Activated CD4-positive, alpha-beta T cell treated with anti-CD3 and anti-CD28 coated beads for 1 hour (primary cell): Measurements from ENCODE around the gene KMT2A.
"Not testable (repeated sequence)": the region's sequence is repeated elsewhere in the genome, so short reads cannot be mapped to it uniquely, and the experiment has no call there.

ENCODE experiments used
- DNase-seq: peaks from one replicate; pipeline ENCODE4 v3.0.0-alpha.2; 2020

KMT2A gene

DNA sequence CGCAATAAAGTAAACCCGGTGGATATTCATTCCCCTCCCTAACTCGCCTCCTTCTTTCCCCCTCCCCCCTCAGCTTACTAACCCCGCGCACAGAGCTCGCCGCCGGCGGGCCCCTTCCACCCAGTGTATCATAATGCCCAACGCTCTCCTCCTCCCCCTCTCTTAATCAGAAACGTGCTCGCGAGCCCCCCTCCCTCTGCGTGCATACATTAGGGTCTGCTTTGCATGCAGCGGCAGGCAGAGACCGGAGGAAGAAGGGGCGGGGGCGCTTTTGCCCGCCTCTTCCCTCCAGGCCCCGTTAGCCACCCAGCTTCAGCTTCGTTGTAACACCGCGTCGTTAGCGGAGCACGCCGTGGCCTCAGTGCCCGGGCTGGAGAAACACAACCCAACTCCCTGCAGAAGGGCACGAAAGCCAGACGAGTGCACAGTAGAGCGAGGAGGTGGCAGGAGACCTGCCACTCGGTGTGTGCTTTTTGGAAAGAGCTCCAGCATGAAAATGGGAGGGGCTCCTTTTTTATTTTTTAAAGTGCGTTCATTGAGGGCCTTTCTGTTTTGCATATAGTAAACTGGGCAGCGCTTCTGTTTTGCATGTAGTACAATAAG, 901 bp upstream of the KMT2A start:
- DNase-seq = peak; percentile 43

DNA sequence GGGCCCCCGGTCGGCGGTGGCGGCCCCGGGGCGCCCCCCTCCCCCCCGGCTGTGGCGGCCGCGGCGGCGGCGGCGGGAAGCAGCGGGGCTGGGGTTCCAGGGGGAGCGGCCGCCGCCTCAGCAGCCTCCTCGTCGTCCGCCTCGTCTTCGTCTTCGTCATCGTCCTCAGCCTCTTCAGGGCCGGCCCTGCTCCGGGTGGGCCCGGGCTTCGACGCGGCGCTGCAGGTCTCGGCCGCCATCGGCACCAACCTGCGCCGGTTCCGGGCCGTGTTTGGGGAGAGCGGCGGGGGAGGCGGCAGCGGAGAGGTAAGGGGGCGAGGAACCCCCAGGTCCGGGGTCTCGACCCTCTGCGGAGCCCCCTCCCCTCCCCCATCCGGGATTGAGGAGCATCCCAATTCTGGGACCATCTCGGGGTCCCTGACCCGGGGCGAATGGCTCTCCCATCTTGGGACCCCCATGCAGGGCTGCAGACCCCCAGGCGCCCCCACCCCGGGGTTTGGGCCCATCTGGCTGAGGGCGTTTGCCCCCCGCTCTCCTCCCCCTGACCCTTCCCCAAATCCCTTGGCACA, 431 bp downstream of the KMT2A start:
- peak; percentile 35 for DNase-seq

DNA sequence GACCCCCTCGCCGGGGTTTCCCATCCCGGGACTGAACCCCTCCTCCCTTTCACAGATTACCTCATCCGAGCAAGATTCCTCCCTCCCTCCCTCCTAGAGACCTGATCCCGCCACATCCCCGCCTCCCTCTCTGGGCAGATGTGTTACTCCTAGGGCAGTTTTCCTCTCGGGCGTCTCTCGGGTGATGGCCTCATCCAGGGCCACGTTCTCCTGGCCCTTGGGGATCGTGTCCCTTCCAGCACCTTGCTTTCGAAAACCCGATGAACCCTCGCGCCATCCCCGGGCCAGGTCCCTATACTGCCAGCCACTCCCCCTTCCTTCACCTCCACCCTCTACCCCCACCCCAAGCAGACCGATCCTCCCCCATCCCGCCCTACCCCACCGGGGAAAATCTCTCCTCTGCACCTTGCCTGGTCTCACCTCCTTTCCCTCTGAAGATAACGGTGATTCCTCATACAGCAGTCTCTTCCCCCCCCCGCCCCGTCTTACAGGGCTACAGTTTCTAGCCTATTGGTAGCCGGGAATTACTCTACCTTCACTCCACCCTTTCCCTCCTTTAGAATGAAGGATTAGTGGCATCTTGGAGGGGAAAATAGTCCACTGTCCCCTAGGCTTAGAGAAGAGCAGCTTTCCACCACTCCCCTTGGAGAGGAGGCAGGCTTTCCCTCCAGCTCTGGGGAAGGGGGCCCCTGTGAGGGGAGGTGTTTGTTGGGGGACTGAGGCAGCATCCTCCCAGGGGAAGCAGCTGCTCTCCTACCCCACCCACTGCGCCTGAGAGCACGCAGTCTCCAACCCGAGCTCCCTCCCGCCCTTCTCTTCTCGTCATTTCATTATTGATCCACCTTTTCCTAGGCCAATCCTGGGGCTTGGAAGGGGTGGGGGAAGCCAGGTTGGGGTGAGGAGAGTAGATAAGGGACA, 1.2 kb downstream of the KMT2A start:
- peak; percentile 22 for DNase-seq

DNA sequence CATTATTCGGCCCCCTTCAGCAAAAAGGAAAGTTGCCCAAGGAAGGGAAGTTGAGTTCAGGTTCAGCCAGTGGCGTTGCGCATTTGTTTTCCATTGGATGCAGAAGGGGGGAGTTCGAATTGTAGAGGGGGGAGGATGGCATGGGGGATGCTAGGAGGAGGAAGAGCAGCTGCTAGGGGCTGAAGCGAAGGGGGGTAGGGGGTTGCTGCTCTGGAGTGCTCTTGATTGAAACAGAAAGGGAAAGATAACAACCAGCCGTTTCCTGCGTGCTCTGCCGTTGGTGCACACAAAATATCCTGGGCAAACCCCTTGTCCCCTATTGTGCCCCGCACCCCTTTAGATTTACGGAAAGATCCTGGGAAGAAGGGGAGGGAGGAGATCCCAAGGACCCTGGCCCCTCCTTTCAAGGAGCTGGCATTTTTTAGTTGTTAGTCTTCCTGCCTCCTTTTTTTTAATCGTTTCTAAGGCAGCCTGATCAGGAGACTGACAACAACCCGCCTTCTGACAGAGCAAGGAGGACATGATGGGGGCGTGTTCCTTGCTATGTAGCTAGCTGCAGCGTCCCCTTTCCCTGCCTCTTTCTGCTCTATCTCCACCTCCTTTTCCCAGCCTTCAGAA, 2.1 kb downstream of the KMT2A start:
- DNase-seq = peak; percentile 22

DNA sequence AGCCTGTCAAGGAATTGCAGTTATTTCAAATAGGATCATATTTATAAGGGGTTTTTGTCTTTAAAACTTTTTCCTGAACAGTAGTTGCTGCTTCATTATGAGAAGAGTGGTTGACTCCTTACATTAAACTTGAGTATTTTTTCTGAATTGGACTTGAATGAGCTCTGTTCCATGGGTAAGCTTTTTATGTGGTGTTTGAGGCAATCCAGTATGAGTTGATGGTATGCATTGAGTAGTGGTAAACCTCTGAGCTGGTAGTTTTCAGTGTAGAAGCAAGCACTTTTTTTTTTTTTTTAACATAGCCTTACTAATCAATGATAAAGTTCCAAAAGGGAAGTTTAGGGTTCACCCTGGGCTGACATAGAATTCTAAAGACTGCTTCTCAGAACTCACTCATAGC, 3.4 kb downstream of the KMT2A start:
- DNase-seq = no peak

DNA sequence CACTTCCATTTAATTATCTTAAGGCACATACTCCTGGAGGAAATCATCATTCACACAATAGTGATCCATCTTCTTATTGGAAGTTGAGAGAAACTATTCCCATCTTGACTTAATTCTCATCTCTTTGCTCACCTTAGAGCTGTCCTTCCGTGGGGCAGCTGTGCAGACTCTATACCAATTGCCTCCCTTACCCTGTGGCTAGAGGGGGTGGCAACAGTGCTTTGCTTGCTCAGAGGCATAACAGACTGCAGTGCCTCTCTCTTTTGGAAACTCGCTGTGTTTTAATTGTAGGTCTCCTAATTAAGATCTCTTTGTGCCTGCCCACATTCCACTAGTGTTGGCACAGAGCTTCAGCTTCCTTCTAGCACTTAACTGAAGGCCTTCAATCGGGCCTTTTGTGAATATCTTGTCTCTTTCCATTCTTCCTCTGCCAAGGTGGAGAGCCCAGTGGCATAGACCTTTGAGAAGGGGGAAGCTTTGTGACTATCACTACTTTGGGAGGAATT, 5.5 kb downstream of the KMT2A start:
- no peak for DNase-seq

DNA sequence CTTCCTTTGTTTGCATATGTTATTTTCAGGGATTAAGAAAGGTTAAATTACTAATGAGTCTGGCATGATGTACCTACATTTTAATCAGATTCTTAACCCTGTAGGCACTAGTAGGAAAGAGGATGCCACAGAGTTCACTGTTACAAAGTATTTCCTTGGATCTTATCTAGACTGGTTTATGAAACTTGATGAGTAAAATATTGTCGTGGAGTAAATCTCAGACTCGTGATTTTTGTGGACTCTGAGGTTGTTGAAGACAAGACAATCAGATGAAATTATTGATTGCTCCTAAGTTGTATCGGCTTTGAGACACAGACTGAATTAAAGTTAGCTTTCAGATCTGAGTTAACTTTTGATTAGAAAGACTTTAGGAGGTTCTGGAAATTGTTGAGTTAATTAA, 6.0 kb downstream of the KMT2A start:
- no peak for DNase-seq

DNA sequence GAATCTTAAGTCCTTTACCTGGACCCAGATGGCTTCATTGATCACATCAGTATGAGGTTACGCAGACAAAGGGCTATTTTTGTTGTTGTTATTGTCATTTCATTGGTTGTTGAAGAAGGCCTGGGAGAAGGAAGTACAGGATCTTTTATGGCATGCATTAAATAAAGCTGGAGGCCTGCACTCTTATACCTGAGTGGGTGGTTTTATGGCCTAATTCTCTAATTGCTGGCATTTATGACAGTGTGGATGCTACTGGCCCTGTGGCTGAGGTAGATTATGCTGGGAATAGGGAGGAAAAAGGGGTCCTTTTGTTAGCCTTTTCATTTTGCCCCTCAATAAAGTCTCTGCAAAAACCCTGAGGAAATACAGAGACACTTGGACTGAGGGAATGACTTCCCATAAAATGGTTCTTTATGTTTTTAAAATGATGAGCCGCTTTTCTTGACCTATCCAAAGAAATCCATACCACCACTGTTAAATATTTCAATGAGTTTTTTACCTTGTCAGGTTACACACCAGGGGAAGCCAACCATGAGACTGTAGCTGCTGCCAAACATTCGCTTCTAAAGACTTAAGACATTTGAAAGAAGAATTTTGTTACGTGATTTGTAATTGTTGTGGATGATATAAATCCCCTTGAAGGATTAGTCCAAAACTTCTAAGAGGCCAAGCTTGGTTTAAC, 6.8 kb downstream of the KMT2A start:
- DNase-seq = no peak

DNA sequence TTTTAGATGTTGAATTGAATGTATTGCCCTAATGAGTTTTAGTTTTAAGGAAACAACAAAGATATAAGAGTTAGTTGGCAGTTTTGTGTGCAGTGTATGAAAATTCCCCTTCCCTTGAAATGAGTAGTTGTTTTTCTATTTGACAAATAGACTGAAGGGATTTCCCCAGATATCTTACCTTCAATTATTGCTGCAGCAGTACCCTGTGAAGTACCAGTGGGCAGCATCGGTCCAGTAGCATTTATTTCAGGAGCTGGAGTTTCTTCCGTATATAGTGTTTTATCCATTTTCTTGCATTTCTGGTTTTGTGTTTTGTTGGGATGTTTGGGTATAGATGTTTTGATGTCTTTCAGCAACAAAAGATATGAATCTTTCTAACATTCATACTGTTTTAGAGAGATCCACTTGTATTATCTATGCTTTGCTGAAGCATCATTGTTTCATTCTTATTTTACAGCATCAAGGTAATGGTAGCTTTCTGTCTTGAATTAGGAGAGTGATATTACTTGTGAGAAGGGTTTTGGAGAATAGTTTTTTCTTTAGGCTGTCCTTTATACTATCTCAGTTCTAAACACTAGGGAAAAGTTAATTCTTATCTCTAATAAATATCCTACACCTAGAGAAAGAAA, 7.4 kb downstream of the KMT2A start:
- no peak for DNase-seq

DNA sequence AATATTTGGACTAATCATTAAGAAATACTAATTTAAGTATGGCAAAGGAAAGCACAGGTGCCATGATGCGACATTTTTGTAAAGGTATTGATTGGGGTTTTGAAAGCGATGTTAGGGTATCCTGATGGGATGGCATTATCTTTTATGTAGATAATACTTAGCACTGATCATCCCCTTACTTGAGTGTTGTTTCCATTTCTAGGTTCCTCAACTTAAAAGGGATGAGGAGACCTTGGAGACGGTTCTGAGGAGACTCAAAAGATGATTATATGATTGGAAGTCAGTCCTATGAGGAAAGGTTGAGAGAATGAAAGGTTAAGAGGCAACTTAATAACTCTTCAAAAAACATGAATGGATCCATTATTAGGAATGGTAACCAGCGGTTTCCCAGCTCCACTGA, 11.1 kb downstream of the KMT2A start:
- DNase-seq = no peak

DNA sequence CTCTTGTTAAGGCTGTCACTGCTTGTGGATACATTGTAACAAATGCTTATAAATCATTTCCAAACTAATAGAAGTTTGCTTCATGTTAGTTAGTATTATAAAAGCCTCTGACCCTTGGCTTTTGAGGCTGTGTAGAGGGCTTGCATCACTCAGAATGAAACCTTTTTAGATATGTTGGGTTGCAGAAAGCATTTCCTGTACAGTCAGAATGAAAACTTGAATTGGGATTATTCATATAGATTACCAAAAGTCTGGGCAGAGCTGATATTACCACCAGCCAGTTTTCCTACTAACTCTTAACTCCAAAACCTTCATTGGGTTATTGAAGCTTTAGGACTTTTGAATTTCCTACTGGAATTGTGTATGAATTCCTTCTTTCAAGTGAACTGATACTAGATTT, 12.0 kb downstream of the KMT2A start:
- no peak for DNase-seq

DNA sequence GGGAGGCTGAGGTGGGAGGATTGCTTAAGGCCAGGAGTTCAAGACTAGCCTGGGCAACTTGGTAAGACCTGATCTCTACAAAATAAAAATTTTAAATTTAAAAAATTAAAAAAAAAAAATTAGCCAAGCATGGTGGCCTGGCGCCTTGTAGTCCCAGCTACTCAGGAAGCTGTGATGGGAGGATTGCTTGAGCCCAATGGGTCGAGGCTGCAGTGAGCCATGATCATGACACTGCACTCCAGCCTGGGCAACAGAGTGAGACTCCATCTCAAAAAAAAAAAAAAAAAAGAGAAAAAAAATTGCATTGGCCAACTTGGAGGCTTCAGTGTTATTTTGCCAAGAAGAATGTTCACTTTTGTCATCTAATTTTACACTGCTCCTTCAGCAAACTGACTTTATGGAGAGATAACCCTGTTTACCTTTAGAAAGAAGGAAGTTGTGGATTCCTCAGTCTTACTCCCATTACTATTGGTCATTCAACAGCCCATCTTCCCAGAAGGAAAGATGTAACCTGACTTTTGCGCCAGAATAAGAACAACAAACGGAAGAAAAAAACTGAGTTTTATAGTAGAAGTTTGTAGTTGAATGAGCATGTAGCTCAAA, 13.1 kb downstream of the KMT2A start:
- DNase-seq = no peak

DNA sequence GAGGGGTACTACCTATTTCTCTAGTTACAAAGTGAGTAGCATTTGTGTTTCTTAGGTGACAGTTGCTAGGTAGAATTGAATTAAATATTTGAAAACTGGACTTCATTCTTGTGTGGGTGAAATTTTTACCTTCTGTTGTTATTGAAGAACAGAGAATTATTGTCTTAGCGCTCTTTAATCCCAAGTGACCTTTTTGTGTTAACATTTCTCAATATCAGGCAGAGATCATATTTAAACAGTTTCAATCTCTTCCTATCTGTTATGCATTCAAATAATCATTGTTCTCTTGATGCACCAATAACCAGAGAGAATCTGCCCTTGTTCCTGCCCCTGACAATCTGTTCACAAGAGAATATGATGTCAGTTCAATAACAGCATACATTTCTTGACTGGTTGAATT, 14.2 kb downstream of the KMT2A start:
- no peak for DNase-seq

DNA sequence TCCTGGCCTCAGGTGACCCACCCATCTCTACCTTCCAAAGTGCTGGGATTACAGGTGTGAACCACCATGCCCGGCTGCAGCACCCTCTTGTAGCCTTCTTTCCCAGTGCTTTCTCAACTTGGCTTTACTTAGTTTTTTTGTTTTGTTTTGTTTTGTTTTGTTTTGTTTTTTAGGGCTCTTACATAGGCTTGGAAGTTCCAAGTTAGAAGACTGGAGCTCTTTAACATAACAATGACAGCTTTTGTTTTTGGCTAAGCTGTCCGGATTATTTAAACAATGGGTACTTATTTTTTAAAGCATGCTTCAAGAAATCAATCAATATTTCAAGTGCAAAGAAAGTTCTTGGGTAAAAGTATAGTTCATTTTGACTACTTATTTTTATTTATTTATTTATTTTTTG, 25.9 kb downstream of the KMT2A start:
- no peak for DNase-seq

DNA sequence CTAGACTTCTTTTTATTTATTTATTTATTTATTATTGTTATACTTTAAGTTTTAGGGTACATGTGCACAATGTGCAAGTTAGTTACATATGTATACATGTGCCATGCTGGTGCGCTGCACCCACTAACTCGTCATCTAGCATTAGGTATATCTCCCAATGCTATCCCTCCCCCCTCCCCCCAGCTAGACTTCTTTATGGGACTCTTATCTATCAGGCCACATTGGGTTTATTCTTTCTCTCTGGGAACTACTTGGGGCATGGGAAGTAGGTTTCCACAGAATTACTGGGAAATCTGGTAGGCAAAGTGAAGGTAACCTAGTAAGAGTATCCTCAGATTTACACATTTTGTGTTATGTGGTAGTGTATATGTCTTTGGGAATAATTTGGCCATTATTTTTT, 32.7 kb downstream of the KMT2A start:
- DNase-seq = not testable (repeated sequence)

DNA sequence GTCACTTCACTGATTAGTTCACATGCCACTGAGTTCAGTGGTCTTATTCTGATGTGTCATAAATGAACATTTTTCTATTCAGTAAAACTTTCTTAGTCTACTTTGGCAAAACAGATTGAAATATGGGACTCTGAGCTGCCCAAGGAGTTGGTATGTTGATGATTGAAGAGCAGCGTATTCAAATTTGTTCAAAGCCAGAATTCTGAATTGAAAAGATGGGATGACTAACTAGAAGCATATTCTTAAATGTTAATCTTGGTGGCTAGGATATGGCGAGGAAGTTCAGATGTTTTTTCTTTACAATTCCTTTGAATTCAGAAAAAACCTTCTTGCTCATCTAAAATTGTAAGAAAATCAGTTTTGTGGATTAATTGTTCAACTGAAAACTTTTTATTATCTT, 34.7 kb downstream of the KMT2A start:
- DNase-seq = no peak

DNA sequence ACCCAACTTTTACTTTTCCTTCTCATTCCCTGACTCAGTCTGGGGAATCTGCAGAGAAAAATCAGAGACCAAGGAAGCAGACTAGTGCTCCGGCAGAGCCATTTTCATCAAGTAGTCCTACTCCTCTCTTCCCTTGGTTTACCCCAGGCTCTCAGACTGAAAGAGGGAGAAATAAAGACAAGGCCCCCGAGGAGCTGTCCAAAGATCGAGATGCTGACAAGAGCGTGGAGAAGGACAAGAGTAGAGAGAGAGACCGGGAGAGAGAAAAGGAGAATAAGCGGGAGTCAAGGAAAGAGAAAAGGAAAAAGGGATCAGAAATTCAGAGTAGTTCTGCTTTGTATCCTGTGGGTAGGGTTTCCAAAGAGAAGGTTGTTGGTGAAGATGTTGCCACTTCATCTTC, 37.2 kb downstream of the KMT2A start:
- DNase-seq = no peak

DNA sequence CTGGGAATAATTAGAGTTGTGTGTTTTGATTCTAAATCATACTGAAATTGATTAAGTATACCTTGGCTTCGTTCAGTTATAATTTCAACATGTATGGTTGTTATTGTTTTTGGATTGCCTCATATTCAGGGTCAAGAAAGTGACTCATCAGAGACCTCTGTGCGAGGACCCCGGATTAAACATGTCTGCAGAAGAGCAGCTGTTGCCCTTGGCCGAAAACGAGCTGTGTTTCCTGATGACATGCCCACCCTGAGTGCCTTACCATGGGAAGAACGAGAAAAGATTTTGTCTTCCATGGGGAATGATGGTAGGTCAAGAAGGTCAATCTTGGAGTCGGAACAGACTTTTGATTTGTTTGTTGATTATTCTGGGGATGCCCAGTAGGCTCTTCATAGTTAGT, 40.4 kb downstream of the KMT2A start:
- no peak for DNase-seq

DNA sequence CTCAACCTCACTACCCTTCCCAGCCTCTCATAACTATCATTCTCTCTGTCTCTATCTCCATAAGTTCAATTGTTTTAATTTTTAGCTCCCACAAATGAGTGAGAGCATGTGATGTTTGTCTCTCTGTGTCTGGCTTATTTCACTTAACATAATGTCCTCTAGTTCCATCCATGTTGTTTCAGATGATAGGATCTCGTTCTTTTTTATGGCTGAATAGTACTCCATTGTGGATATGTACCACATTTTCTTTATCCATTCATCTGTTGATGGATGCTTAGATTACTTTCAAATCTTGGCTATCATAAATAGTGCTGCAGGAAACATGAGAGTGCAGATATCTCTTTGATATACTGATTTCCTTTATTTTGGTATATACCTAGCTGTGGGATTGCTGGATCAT, 44.9 kb downstream of the KMT2A start:
- not testable (repeated sequence) for DNase-seq

DNA sequence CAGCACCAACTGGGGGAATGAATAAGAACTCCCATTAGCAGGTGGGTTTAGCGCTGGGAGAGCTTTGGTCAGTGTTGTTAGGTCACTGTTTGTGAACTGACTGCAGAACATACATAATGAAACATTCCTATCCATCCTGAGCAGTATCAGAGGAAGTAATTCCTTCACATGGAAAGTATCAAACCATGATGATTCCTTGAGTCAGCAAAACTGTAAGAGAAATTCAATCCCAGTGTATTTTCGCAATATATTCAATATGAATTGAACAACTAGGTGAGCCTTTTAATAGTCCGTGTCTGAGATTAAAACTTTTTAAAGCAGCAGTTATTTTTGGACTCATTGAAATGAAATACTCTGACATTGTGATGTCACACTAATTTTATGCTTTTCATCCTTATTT, 48.1 kb downstream of the KMT2A start:
- DNase-seq = no peak

DNA sequence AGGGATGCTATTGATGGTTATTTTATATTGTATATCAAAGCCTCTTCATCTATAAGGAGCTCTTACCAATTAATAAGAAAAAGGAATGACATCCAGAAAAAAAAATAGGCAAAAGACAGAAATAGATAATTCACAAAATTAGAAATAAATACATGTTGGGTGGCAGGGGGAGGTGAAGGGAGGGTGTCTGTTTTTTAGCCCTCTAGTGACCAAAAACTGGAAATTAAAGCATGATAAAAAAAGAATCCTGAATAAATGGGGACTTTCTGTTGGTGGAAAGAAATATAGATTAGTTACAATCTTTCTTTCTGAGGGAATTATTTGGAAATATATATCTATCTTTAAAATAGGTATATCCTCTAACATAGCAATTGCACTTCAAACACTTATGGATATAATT, 49.0 kb downstream of the KMT2A start:
- no peak for DNase-seq

DNA sequence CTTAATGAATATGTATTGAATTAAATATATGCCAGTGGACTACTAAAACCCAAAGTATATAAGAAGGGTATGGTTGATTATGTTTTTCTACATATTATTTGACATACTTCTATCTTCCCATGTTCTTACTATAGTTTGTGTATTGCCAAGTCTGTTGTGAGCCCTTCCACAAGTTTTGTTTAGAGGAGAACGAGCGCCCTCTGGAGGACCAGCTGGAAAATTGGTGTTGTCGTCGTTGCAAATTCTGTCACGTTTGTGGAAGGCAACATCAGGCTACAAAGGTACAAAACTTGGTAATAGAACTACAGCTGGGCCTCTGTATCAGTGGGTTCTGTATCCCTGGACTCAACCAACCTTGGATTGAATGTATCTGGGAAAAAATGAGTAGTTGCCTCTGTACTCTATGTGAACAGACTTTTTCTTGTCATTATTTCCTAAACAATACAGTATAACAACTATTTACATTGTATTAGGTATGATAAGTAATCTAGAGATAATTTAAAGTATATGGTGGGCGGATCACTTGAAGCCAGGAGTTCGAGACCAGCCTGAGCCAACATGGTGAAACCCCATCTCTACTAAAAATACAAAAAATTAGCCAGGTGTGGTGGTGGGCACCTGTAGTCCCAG, 52.3 kb downstream of the KMT2A start:
- peak; percentile 65 for DNase-seq
